ENCODE results near the gene B3GNT8. TPM values are rescaled to one million over a fixed set of nuclear protein-coding genes. Genes with fewer than 3 reads are reported as not detected.

Gene B3GNT8
- total RNA-seq, 1 experiment from 2014 or later, result not detected

DNA sequence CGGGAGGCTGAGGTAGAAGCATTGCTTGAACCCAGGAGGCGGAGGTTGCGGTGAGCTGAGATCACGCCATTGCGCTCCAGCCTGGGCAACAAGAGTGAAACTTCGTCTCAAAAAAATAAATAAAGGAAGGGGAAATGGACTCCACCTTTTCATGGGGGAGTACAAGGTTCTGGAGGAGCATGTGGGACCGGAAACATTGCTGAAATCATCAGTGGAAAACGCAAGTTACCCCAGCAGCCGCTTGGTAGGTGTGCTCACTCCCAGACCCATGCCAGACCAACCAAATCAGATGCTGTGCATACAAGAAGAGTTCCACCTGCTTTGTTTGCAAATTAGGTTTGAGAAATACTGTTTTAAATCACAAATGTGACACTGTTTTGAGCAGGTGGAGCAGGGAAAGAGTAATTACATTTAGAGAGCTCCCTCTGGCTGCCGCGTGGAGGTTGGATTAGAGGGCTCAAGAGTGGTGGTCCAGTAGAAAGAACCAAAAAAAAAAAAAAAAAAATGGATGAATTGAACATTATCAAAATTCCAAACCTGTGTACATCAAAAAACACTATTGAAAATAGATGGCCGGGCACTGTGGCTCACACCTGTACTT is 20.7 kb upstream of the B3GNT8 start:
- intact Hi-C loops (cut with micrococcal nuclease), result no loop called here
- Histone ChIP-seq H3K9me2 (ENCODE audit: insufficient read depth) (no peaks in the 10 kb centered on the region), H3K4me3 (replicated peaks in 1 of 2; ENCODE audit: low read depth in 1 of 2, low read length in 2 of 2) (no peak overlapping the region), H3K27me3 (ENCODE audit: insufficient read depth, low read length) (no peaks in the 10 kb centered on the region), H4K20me1 (ENCODE audit: insufficient read depth) (no peaks in the 10 kb centered on the region), H3K79me2 (ENCODE audit: insufficient read depth, low read length) (no peaks in the 10 kb centered on the region), H3K27ac (ENCODE audit: low read depth, low read length) (no peak overlapping the region), H3K9me3 (ENCODE audit: control insufficient read depth in 1 of 2, insufficient read depth in 1 of 2, low read depth in 1 of 2, low read length in 2 of 2) (no peaks in the 10 kb centered on the region), H2AFZ (ENCODE audit: low read depth, low read length, poor library complexity, severe bottlenecking) (peak overlapping the region; percentile 45), H3K4me1 (ENCODE audit: control insufficient read depth in 1 of 2, insufficient read depth in 2 of 2, low read length in 2 of 2) (peaks cover 0 to 10% of the 10 kb centered on the region in 2 experiments; a peak in 2 of 4 replicates), H3K36me3 (ENCODE audit: control insufficient read depth in 1 of 2, insufficient read depth in 2 of 2, low read length in 2 of 2) (no peaks in the 10 kb centered on the region), H3K4me2 (ENCODE audit: low read length) (no peak overlapping the region), H3K9ac (ENCODE audit: low read length) (no peak overlapping the region)
- ChIA-PET CTCF (interaction anchor here (0.9 to 4.7 kb wide), 5 partner anchors 8 to 122 kb away, joined by 3 to 63 read pairs (median 34); partner anchors contain the start of gene DMAC2), RAD21 (ENCODE audit: low non-redundant PET in 1 of 2, low total read pairs in 2 of 2, uncharacterized antibody in 2 of 2, unreplicated experiment in 2 of 2) (interaction anchor here in 1 of 2 experiments (1.8 kb wide), 1 partner anchor 116 kb away, joined by 8 read pairs; no protein-coding TSS in a partner anchor), POLR2A (interaction anchor here (2.7 kb wide), 1 partner anchor 8 kb away, joined by 12 read pairs; the partner anchor contains the start of gene DMAC2)
- ATAC-seq (no peak), DNase-seq (ENCODE audit: low read depth, low spot score) (no peak)
- no TSS peak for BruUV-seq (replicated peaks)
- TF ChIP-seq RAD21 (IDR thresholded peaks at IDR 0.05; ENCODE audit: low read depth), result 0 out of 2 replicates have a peak, but pooled peaks have one; percentile 12
- TF ChIP-seq SIN3A (IDR thresholded peaks at IDR 0.05; ENCODE audit: low read depth), result no peak
- no peak for TF ChIP-seq CBX3 (IDR thresholded peaks at IDR 0.05; ENCODE audit: low read depth)
- 0 out of 6 replicates have a peak, but pooled peaks of 2 of the 3 experiments have one; percentile 9 to 12 for TF ChIP-seq CTCF (IDR thresholded peaks at IDR 0.05 in 2 of 3, conservative IDR thresholded peaks at IDR 0.05 in 1 of 3; ENCODE audit: borderline replicate concordance in 1 of 3, insufficient read depth in 1 of 3, low read depth in 2 of 3, low read length in 2 of 3)

GRCh38 chr19:41445575-41445974 is 18.4 kb upstream of the B3GNT8 start:
- Histone ChIP-seq H3K9ac (ENCODE audit: low read length) (no peak overlapping the region), H3K27ac (ENCODE audit: low read depth, low read length) (no peak overlapping the region), H3K79me2 (ENCODE audit: insufficient read depth, low read length) (no peaks in the 10 kb centered on the region), H3K27me3 (ENCODE audit: insufficient read depth, low read length) (no peaks in the 10 kb centered on the region), H3K4me1 (ENCODE audit: control insufficient read depth in 1 of 2, insufficient read depth in 2 of 2, low read length in 2 of 2) (peaks cover 0 to 10% of the 10 kb centered on the region in 2 experiments; a peak in 2 of 4 replicates), H3K4me2 (ENCODE audit: low read length) (no peak overlapping the region), H3K36me3 (ENCODE audit: control insufficient read depth in 1 of 2, insufficient read depth in 2 of 2, low read length in 2 of 2) (no peaks in the 10 kb centered on the region), H3K9me3 (ENCODE audit: control insufficient read depth in 1 of 2, insufficient read depth in 1 of 2, low read depth in 1 of 2, low read length in 2 of 2) (no peaks in the 10 kb centered on the region), H3K9me2 (ENCODE audit: insufficient read depth) (no peaks in the 10 kb centered on the region), H2AFZ (ENCODE audit: low read depth, low read length, poor library complexity, severe bottlenecking) (no peak overlapping the region), H4K20me1 (ENCODE audit: insufficient read depth) (no peaks in the 10 kb centered on the region), H3K4me3 (replicated peaks in 1 of 2; ENCODE audit: low read depth in 1 of 2, low read length in 2 of 2) (no peak overlapping the region)
- CTCF ChIA-PET, result no interaction called here
- DNase-seq (ENCODE audit: low read depth, low spot score) (no peak), ATAC-seq (no peak)
- BruUV-seq (replicated peaks), result no TSS peak
- no peak for TF ChIP-seq JUND (IDR thresholded peaks at IDR 0.05)
- no peak for TF ChIP-seq CEBPB (IDR thresholded peaks at IDR 0.05; ENCODE audit: low read depth)
- no peak for TF ChIP-seq REST (IDR thresholded peaks at IDR 0.05; ENCODE audit: low read depth)
- TF ChIP-seq FOSL1 (IDR thresholded peaks at IDR 0.05; ENCODE audit: low read depth), result no peak
- no peak for TF ChIP-seq ELF1 (IDR thresholded peaks at IDR 0.05; ENCODE audit: borderline replicate concordance, low read depth)
- TF ChIP-seq YY1 (IDR thresholded peaks at IDR 0.05; ENCODE audit: extremely low read depth, insufficient replicate concordance, low read depth, low read length), result no peak
- TF ChIP-seq ZBTB33 (IDR thresholded peaks at IDR 0.05; ENCODE audit: extremely low read depth, insufficient replicate concordance, low read length), result no peak
- TF ChIP-seq ZNF274 (IDR thresholded peaks at IDR 0.05; ENCODE audit: low read depth, low read length), result no peak
- POLR2A ChIA-PET, result no interaction called here
- RAD21 ChIA-PET (ENCODE audit: low non-redundant PET in 1 of 2, low total read pairs in 2 of 2, uncharacterized antibody in 2 of 2, unreplicated experiment in 2 of 2), result no interaction called here
- intact Hi-C loops (cut with micrococcal nuclease), result no loop called here

Data from HCT116 (cell line).